NB4 (cell line): ENCODE measurements around the gene PSG7.
"Not testable (repeated sequence)": the region's sequence is repeated elsewhere in the genome, so short reads cannot be mapped to it uniquely, and the experiment has no call there.

Experiments
- MYC ChIP-seq: IDR thresholded peaks from 2 replicates; pipeline ENCODE4 v1.6.1; 2011; ENCODE audit warnings: low read depth, low read length
- TF ChIP-seq, protein P1 (sequence below): IDR thresholded peaks from one replicate; pipeline ENCODE4 v1.5.1; 2012; ENCODE audit warnings: low read depth, low read length
- TF ChIP-seq, protein P2 (sequence below): IDR thresholded peaks from 2 replicates; pipeline ENCODE4 v1.6.1; 2011; ENCODE audit warnings: low read depth, low read length

DNA sequence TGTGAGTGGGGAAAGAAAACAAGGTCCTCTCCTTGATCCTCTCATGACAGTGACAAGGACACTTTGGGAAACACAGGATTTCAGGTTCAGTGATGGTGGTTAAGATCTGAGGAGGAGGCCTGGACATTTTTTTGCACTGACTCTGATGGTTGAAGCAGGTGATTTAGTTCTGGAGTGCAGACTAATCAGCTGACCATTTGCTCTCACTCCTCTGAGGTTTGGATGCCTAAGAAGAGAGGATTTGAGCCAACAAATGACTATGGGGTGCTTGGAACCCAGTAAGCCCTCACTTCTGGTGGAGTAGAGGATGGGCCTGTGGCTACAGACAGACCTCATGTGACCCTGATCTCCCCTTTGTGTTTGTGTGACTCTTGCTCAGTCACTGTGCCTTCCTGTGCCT, 60.4 kb downstream of the PSG7 start:
- TF ChIP-seq, protein P1, sequence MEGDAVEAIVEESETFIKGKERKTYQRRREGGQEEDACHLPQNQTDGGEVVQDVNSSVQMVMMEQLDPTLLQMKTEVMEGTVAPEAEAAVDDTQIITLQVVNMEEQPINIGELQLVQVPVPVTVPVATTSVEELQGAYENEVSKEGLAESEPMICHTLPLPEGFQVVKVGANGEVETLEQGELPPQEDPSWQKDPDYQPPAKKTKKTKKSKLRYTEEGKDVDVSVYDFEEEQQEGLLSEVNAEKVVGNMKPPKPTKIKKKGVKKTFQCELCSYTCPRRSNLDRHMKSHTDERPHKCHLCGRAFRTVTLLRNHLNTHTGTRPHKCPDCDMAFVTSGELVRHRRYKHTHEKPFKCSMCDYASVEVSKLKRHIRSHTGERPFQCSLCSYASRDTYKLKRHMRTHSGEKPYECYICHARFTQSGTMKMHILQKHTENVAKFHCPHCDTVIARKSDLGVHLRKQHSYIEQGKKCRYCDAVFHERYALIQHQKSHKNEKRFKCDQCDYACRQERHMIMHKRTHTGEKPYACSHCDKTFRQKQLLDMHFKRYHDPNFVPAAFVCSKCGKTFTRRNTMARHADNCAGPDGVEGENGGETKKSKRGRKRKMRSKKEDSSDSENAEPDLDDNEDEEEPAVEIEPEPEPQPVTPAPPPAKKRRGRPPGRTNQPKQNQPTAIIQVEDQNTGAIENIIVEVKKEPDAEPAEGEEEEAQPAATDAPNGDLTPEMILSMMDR = not testable (repeated sequence)
- TF ChIP-seq MYC = not testable (repeated sequence)
- TF ChIP-seq, protein P2, sequence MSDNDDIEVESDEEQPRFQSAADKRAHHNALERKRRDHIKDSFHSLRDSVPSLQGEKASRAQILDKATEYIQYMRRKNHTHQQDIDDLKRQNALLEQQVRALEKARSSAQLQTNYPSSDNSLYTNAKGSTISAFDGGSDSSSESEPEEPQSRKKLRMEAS = not testable (repeated sequence)
